GM23338 (cell line): ENCODE results near the gene SF3B2. TPM values are rescaled to one million over a fixed set of nuclear protein-coding genes. Genes with fewer than 3 reads are reported as not detected.

Experiments used
- EZH2 ChIP-seq: fragments of 200-600 bp; sonication (generic); IDR thresholded peaks from one replicate; pipeline ENCODE4 v1.8.0; 2017; ENCODE audit warnings: antibody characterized with exemption, mild to moderate bottlenecking, low read depth; ENCODE audit not compliant: unreplicated experiment
- EZH2phosphoT487 ChIP-seq: fragments of 200-600 bp; sonication (generic); IDR thresholded peaks from one replicate; pipeline ENCODE4 v1.8.1; 2018; ENCODE audit warnings: antibody characterized with exemption; ENCODE audit not compliant: unreplicated experiment
- JUNB ChIP-seq: IDR thresholded peaks from one replicate; pipeline ENCODE4 v1.6.1; 2016; ENCODE audit warnings: antibody characterized with exemption; ENCODE audit not compliant: unreplicated experiment
- POLR2AphosphoS5 ChIP-seq: IDR thresholded peaks from 2 replicates; pipeline ENCODE4 v1.6.1; 2016; ENCODE audit warnings: antibody characterized with exemption, low read depth
- STAT1 ChIP-seq: IDR thresholded peaks from one replicate; pipeline ENCODE4 v1.6.1; 2016; ENCODE audit warnings: antibody characterized with exemption; ENCODE audit not compliant: unreplicated experiment
- ZNF114 ChIP-seq: fragments of 250-450 bp; sonication (Bioruptor Pico); IDR thresholded peaks from 2 replicates; pipeline ENCODE4 v1.5.0; 2020; ENCODE audit warnings: mild to moderate bottlenecking, moderate library complexity
- ZNF331 ChIP-seq: fragments of 250-450 bp; sonication (Bioruptor Pico); IDR thresholded peaks from 2 replicates; pipeline ENCODE4 v1.5.0; 2020; ENCODE audit warnings: low read depth, mild to moderate bottlenecking, moderate library complexity
- polyA plus RNA-seq: library from polyadenylated mRNA; unstranded; fragments of >200 nt; fragmentation: Nextera tagmentation; extraction: Ambion mirVana; gene quantifications from 2 replicates; pipeline ENCODE4 v1.2.1, GENCODE V29; 2016
- total RNA-seq: library from RNA; depleted of rRNA; stranded (reverse); fragments of >200 nt; shearing (Covaris generic); gene quantifications from 2 replicates; pipeline ENCODE4 v1.2.3, GENCODE V29; 2014
- TF ChIP-seq, protein P1 (sequence below): fragments of 250-450 bp; sonication (Bioruptor Pico); IDR thresholded peaks from 2 replicates; pipeline ENCODE4 v1.5.0; 2020; ENCODE audit warnings: mild to moderate bottlenecking, moderate library complexity
- TF ChIP-seq, protein P2 (sequence below), 2 experiments: fragments of 200-600 bp in 1 of 2; sonication (generic) in 1 of 2; conservative IDR thresholded peaks; 2 replicates each; pipeline versions ENCODE4 v1.5.1 to v1.6.1; 2016 to 2017; ENCODE audit warnings: antibody characterized with exemption in 2 of 2, low read depth in 2 of 2, mild to moderate bottlenecking in 2 of 2, moderate library complexity in 1 of 2

The SF3B2 gene
- total and polyA plus RNA-seq, 2 experiments from 2014 or later, result 173 to 180 TPM

DNA sequence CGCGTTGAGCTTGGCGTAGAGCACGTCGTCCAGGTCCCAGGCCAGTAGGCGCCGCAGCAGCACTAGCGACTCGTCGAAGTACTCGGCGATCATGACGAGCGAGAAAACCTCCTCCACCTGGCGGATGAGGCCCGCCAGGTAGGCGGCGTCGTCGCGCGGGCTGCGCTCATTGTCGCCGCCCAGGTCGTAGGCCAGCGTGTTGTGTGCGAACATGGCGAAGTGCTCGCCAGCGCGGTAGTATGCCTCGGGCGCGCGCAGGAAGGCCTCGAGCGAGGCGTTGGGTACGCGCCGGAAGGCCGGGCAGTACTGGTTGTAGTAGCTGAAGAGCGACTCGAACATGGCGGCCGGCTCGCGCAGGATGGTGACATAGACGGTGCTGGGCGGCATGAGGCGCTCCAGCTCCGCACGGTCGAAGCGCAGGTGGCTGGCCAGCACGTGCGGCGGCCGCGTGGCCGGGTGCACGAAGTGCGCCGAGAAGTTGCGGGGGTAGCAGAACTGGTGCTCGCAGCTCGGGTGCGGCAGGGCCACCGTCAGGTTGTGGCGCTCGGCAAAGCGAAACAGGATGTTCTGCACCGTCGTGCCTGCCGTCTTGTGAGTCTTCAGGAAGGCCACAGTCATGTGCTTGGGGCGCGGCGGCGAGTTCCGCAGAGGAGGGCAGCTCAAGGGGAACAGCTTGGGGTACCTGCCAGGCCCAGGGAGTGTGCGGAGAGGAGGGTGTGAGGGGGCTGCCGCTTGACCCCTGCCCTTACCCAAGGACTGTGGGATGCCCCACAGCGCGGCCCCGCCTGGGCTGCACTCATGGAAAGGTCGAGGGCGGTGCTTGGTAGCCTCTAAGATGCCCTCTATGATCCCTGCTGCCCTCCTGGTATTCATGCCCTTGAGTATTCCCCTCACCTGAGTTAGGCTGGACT, 8.9 kb upstream of the SF3B2 start (continued):
- TF ChIP-seq, protein P1, sequence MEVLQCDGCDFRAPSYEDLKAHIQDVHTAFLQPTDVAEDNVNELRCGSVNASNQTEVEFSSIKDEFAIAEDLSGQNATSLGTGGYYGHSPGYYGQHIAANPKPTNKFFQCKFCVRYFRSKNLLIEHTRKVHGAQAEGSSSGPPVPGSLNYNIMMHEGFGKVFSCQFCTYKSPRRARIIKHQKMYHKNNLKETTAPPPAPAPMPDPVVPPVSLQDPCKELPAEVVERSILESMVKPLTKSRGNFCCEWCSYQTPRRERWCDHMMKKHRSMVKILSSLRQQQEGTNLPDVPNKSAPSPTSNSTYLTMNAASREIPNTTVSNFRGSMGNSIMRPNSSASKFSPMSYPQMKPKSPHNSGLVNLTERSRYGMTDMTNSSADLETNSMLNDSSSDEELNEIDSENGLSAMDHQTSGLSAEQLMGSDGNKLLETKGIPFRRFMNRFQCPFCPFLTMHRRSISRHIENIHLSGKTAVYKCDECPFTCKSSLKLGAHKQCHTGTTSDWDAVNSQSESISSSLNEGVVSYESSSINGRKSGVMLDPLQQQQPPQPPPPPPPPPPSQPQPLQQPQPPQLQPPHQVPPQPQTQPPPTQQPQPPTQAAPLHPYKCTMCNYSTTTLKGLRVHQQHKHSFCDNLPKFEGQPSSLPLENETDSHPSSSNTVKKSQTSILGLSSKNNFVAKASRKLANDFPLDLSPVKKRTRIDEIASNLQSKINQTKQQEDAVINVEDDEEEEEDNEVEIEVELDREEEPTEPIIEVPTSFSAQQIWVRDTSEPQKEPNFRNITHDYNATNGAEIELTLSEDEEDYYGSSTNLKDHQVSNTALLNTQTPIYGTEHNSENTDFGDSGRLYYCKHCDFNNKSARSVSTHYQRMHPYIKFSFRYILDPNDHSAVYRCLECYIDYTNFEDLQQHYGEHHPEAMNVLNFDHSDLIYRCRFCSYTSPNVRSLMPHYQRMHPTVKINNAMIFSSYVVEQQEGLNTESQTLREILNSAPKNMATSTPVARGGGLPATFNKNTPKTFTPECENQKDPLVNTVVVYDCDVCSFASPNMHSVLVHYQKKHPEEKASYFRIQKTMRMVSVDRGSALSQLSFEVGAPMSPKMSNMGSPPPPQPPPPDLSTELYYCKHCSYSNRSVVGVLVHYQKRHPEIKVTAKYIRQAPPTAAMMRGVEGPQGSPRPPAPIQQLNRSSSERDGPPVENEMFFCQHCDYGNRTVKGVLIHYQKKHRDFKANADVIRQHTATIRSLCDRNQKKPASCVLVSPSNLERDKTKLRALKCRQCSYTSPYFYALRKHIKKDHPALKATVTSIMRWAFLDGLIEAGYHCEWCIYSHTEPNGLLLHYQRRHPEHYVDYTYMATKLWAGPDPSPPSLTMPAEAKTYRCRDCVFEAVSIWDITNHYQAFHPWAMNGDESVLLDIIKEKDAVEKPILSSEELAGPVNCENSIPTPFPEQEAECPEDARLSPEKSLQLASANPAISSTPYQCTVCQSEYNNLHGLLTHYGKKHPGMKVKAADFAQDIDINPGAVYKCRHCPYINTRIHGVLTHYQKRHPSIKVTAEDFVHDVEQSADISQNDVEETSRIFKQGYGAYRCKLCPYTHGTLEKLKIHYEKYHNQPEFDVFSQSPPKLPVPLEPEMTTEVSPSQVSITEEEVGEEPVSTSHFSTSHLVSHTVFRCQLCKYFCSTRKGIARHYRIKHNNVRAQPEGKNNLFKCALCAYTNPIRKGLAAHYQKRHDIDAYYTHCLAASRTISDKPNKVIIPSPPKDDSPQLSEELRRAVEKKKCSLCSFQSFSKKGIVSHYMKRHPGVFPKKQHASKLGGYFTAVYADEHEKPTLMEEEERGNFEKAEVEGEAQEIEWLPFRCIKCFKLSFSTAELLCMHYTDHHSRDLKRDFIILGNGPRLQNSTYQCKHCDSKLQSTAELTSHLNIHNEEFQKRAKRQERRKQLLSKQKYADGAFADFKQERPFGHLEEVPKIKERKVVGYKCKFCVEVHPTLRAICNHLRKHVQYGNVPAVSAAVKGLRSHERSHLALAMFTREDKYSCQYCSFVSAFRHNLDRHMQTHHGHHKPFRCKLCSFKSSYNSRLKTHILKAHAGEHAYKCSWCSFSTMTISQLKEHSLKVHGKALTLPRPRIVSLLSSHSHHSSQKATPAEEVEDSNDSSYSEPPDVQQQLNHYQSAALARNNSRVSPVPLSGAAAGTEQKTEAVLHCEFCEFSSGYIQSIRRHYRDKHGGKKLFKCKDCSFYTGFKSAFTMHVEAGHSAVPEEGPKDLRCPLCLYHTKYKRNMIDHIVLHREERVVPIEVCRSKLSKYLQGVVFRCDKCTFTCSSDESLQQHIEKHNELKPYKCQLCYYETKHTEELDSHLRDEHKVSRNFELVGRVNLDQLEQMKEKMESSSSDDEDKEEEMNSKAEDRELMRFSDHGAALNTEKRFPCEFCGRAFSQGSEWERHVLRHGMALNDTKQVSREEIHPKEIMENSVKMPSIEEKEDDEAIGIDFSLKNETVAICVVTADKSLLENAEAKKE (CRISPR knock-in tag), result no peak
- TF ChIP-seq POLR2AphosphoS5, result no peak
- no peak for TF ChIP-seq STAT1
- no peak for TF ChIP-seq JUNB
- no peak for TF ChIP-seq ZNF331 (CRISPR knock-in tag)
- TF ChIP-seq, protein P2, sequence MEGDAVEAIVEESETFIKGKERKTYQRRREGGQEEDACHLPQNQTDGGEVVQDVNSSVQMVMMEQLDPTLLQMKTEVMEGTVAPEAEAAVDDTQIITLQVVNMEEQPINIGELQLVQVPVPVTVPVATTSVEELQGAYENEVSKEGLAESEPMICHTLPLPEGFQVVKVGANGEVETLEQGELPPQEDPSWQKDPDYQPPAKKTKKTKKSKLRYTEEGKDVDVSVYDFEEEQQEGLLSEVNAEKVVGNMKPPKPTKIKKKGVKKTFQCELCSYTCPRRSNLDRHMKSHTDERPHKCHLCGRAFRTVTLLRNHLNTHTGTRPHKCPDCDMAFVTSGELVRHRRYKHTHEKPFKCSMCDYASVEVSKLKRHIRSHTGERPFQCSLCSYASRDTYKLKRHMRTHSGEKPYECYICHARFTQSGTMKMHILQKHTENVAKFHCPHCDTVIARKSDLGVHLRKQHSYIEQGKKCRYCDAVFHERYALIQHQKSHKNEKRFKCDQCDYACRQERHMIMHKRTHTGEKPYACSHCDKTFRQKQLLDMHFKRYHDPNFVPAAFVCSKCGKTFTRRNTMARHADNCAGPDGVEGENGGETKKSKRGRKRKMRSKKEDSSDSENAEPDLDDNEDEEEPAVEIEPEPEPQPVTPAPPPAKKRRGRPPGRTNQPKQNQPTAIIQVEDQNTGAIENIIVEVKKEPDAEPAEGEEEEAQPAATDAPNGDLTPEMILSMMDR (conservative IDR thresholded peaks at IDR 0.05; ENCODE audit: low read depth in 2 of 2), result no peak
- TF ChIP-seq EZH2phosphoT487, result no peak
- TF ChIP-seq EZH2, result no peak
- TF ChIP-seq ZNF114 (CRISPR knock-in tag), result no peak
